GM06990 (cell line): ENCODE data around the gene SEC16B.

Experiments used
- DNase-seq: peaks from one replicate; pipeline ENCODE4 v3.0.0-alpha.2; 2011; ENCODE audit not compliant: insufficient read length; ENCODE audit errors: extremely low read depth
- H3K27me3 ChIP-seq: replicated peaks from 2 replicates; pipeline ENCODE4 v1.6.0; 2011; ENCODE audit warnings: low read length; ENCODE audit not compliant: control insufficient read depth, insufficient read depth
- H3K36me3 ChIP-seq: 2 replicates; pipeline ENCODE4 v1.5.1; 2011; ENCODE audit warnings: low read length; ENCODE audit not compliant: control insufficient read depth, insufficient read depth
- H3K4me3 ChIP-seq: replicated peaks from 2 replicates; pipeline ENCODE4 v1.5.1; 2011; ENCODE audit warnings: low read depth, mild to moderate bottlenecking, control low read depth, low read length
- CTCF ChIP-seq: IDR thresholded peaks from 2 replicates; pipeline ENCODE4 v1.5.1; 2011; ENCODE audit warnings: low read length, control low read depth, mild to moderate bottlenecking, inconsistent platforms; ENCODE audit not compliant: insufficient read depth, poor library complexity, severe bottlenecking

The SEC16B gene

GRCh38 chr1:177976596-177976995 is 6.7 kb upstream of the SEC16B start:
- Histone ChIP-seq H3K4me3 (no peak overlapping the region), H3K27me3 (no peaks in the 10 kb centered on the region), H3K36me3 (no peaks in the 10 kb centered on the region)
- DNase-seq, result no peak
- TF ChIP-seq CTCF, result no peak

GRCh38 chr1:177975588-177976495 is 6.0 kb upstream of the SEC16B start:
- no peak for TF ChIP-seq CTCF
- no peaks in the 10 kb centered on the region for H3K36me3 ChIP-seq
- H3K4me3 ChIP-seq, result no peak overlapping the region
- no peak for DNase-seq
- no peaks in the 10 kb centered on the region for H3K27me3 ChIP-seq

- Histone ChIP-seq H3K36me3 (no peaks in the 10 kb centered on the region), H3K27me3 (no peaks in the 10 kb centered on the region), H3K4me3 (no peak overlapping the region)
- no peak for TF ChIP-seq CTCF
- no peak for DNase-seq
Observed at GRCh38 chr1:177973585-177973984, 3.7 kb upstream of the SEC16B start.

GRCh38 chr1:177969109-177969508 is 749 bp downstream of the SEC16B start:
- TF ChIP-seq CTCF, result no peak
- no peaks in the 10 kb centered on the region for H3K36me3 ChIP-seq
- H3K4me3 ChIP-seq, result no peak overlapping the region
- H3K27me3 ChIP-seq, result no peaks in the 10 kb centered on the region
- DNase-seq, result no peak

GRCh38 chr1:177966199-177966598 is 3.7 kb downstream of the SEC16B start:
- no peak for TF ChIP-seq CTCF
- H3K36me3 ChIP-seq, result no peaks in the 10 kb centered on the region
- no peak overlapping the region for H3K4me3 ChIP-seq
- no peaks in the 10 kb centered on the region for H3K27me3 ChIP-seq
- no peak for DNase-seq

GRCh38 chr1:177965293-177965692 is 4.6 kb downstream of the SEC16B start:
- no peak for TF ChIP-seq CTCF
- DNase-seq, result no peak
- Histone ChIP-seq H3K36me3 (no peaks in the 10 kb centered on the region), H3K4me3 (no peak overlapping the region), H3K27me3 (no peaks in the 10 kb centered on the region)
